ENCODE data around the gene CCSER2. TPM values are rescaled to one million over a fixed set of nuclear protein-coding genes. Genes with fewer than 3 reads are reported as not detected.

Gene CCSER2
- total and polyA plus RNA-seq, 2 donors (not counting 1 experiment from before 2014, with no cell fraction given) = 6.0 to 45.9 TPM

DNA sequence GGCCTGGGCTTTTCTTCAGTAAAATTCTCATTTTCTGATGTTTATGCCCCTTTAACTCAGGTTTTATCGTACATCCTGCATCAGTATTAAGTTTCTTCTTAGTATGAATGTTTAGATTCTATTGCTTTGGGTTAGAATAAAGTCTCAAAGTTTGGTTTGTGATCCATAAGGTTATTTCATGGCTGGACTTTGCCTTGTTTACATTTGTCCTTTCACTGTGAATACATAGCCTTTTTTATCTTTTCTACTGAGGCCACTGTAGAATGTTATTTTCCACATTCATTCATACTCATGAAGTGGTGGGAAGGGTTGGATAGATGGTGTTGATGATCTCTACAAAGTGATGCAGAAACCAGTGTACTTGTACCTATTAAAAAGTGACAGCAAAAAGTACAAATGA, 59.8 kb downstream of the CCSER2 start:
- H3K9ac ChIP-seq (ENCODE audit: low read length) = no peak overlapping the region
- no peaks in the 10 kb centered on the region for H3K4me1 ChIP-seq (ENCODE audit: control insufficient read depth in 2 of 2, insufficient read depth in 2 of 2, low read length in 2 of 2)
- no peaks in the 10 kb centered on the region for H3K27me3 ChIP-seq (replicated peaks in 1 of 4; ENCODE audit: control extremely low read depth in 1 of 4, control insufficient read depth in 3 of 4, insufficient read depth in 4 of 4, low read length in 3 of 4)
- no peak overlapping the region for H3K27ac ChIP-seq (ENCODE audit: low read length in 2 of 2)
- no peak for DNase-seq
- H3K9me3 Mint-ChIP-seq (ENCODE audit: insufficient read depth) = no peaks in the 10 kb centered on the region
- H3K27me3 Mint-ChIP-seq = no peaks in the 10 kb centered on the region
- intact Hi-C loops (cut with micrococcal nuclease) = no loop called here
- no peak overlapping the region for H3K4me3 Mint-ChIP-seq
- peaks cover 0 to 6% of the 10 kb centered on the region in 2 experiments for H3K36me3 ChIP-seq (replicated peaks in 1 of 2; ENCODE audit: control extremely low read depth in 1 of 2, control insufficient read depth in 1 of 2, extremely low read depth in 1 of 2, insufficient read depth in 2 of 2, low read length in 1 of 2)
- H2AFZ ChIP-seq (ENCODE audit: insufficient read depth, low read depth, low read length, poor library complexity, severe bottlenecking) = no peak overlapping the region
- H3K4me2 ChIP-seq (replicated peaks; ENCODE audit: low read depth, low read length, poor library complexity, severe bottlenecking) = no peak overlapping the region
- no CpG with 5 or more reads among the region's 1 CpG for WGBS (ENCODE audit: insufficient coverage)
- CTCF ChIA-PET = no interaction called here
- H4K20me1 ChIP-seq (ENCODE audit: control insufficient read depth, insufficient read depth, low read length, poor library complexity, severe bottlenecking) = peaks cover 3% of the 10 kb centered on the region
- H3K9me3 ChIP-seq (ENCODE audit: control extremely low read depth in 1 of 3, control insufficient read depth in 2 of 3, insufficient read depth in 1 of 3, low read length in 2 of 3) = peaks cover 1 to 4% (median 4%) of the 10 kb centered on the region in 3 donors
- H3K27ac Mint-ChIP-seq = no peak overlapping the region
- H3K4me1 Mint-ChIP-seq = peaks cover 2% of the 10 kb centered on the region
- TF ChIP-seq EZH2 (IDR thresholded peaks at IDR 0.05; ENCODE audit: borderline replicate concordance, insufficient read depth, low read depth, low read length, poor library complexity, severe bottlenecking) = no peak
- TF ChIP-seq, protein P1, sequence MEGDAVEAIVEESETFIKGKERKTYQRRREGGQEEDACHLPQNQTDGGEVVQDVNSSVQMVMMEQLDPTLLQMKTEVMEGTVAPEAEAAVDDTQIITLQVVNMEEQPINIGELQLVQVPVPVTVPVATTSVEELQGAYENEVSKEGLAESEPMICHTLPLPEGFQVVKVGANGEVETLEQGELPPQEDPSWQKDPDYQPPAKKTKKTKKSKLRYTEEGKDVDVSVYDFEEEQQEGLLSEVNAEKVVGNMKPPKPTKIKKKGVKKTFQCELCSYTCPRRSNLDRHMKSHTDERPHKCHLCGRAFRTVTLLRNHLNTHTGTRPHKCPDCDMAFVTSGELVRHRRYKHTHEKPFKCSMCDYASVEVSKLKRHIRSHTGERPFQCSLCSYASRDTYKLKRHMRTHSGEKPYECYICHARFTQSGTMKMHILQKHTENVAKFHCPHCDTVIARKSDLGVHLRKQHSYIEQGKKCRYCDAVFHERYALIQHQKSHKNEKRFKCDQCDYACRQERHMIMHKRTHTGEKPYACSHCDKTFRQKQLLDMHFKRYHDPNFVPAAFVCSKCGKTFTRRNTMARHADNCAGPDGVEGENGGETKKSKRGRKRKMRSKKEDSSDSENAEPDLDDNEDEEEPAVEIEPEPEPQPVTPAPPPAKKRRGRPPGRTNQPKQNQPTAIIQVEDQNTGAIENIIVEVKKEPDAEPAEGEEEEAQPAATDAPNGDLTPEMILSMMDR (IDR thresholded peaks at IDR 0.05) = no peak
- H3K79me2 ChIP-seq (ENCODE audit: control insufficient read depth, insufficient read depth, low read length) = no peaks in the 10 kb centered on the region
- POLR2A ChIA-PET = no interaction called here
- no peak overlapping the region for H3K4me3 ChIP-seq (ENCODE audit: control extremely low read depth in 1 of 5, extremely low read depth in 1 of 5, insufficient read depth in 1 of 5, low read depth in 2 of 5, low read length in 4 of 5)
- ATAC-seq (ENCODE audit: low read depth) = no peak

DNA sequence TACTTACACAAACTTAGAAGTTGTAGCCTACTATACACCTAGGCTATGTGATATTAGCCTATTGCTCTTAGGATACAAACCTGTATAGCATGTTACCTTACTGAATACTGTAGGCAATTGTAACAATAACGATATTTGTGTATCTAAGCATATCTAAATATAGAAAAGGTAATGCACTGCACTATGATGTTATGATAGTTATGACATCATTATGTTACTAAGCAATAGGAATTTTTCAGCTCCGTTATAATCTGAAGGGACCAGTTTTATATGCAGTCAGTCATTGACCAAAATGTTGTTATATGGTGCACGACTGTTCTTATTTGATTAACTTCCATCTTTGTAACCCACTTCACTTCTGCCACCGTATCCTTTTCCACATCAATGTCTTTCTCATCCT, 62.0 kb downstream of the CCSER2 start:
- POLR2A ChIA-PET = no interaction called here
- H3K9me3 Mint-ChIP-seq (ENCODE audit: insufficient read depth) = no peaks in the 10 kb centered on the region
- no peak for ATAC-seq (ENCODE audit: low read depth)

More for the DNA sequence above, 62.0 kb downstream of the CCSER2 start:
- H2AFZ ChIP-seq (ENCODE audit: insufficient read depth, low read depth, low read length, poor library complexity, severe bottlenecking) = no peak overlapping the region
- DNase-seq = no peak
- H3K4me3 ChIP-seq (ENCODE audit: control extremely low read depth in 1 of 5, extremely low read depth in 1 of 5, insufficient read depth in 1 of 5, low read depth in 2 of 5, low read length in 4 of 5) = no peak overlapping the region
- no peak overlapping the region for H3K27ac ChIP-seq (ENCODE audit: low read length in 2 of 2)
- no peak overlapping the region for H3K4me2 ChIP-seq (replicated peaks; ENCODE audit: low read depth, low read length, poor library complexity, severe bottlenecking)
- TF ChIP-seq EZH2 (IDR thresholded peaks at IDR 0.05; ENCODE audit: borderline replicate concordance, insufficient read depth, low read depth, low read length, poor library complexity, severe bottlenecking) = no peak
- TF ChIP-seq, protein P1 (IDR thresholded peaks at IDR 0.05) = no peak
- peaks cover 4% of the 10 kb centered on the region for H3K79me2 ChIP-seq (ENCODE audit: control insufficient read depth, insufficient read depth, low read length)
- CTCF ChIA-PET = no interaction called here
- intact Hi-C loops (cut with micrococcal nuclease) = no loop called here
- Mint-ChIP-seq H3K4me3 (no peak overlapping the region), H3K27ac (no peak overlapping the region), H3K27me3 (no peaks in the 10 kb centered on the region), H3K4me1 (no peaks in the 10 kb centered on the region)
- no peak overlapping the region for H3K9ac ChIP-seq (ENCODE audit: low read length)
- H3K27me3 ChIP-seq (replicated peaks in 1 of 4; ENCODE audit: control extremely low read depth in 1 of 4, control insufficient read depth in 3 of 4, insufficient read depth in 4 of 4, low read length in 3 of 4) = no peaks in the 10 kb centered on the region
- H3K9me3 ChIP-seq (ENCODE audit: control extremely low read depth in 1 of 3, control insufficient read depth in 2 of 3, insufficient read depth in 1 of 3, low read length in 2 of 3) = peaks cover 0 to 4% (median 1%) of the 10 kb centered on the region in 3 donors
- peaks cover 3% of the 10 kb centered on the region for H4K20me1 ChIP-seq (ENCODE audit: control insufficient read depth, insufficient read depth, low read length, poor library complexity, severe bottlenecking)
- WGBS (ENCODE audit: insufficient coverage) = no CpG with 5 or more reads among the region's 4 CpGs
- no peaks in the 10 kb centered on the region for H3K4me1 ChIP-seq (ENCODE audit: control insufficient read depth in 2 of 2, insufficient read depth in 2 of 2, low read length in 2 of 2)
- H3K36me3 ChIP-seq (replicated peaks in 1 of 2; ENCODE audit: control extremely low read depth in 1 of 2, control insufficient read depth in 1 of 2, extremely low read depth in 1 of 2, insufficient read depth in 2 of 2, low read length in 1 of 2) = peaks cover 0 to 6% of the 10 kb centered on the region in 2 experiments
